ENCODE measurements around the gene MYZAP. TPM values are rescaled to one million over a fixed set of nuclear protein-coding genes. Genes with fewer than 3 reads are reported as not detected.

MYZAP gene
- total RNA-seq, 1 experiment from 2014 or later: 5.1 TPM

DNA sequence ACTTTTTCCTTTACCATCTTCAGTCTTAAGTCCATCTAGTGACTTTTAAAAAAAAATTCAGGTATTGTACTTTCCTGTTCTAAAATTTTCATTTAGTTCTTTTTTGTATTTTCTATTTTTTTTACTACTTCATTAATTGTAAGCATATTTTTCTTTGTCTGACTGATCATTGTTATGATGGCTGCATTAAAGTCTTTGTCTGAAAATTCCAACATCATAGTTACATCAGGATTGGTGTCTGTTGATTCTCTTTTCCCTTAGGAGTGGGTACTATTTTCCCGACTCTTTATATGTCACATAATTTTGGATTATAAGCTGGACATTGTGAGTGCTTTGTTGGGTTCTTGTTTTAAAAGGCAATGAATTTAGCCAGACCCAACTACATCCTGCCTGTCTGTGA is 79.9 kb downstream of the MYZAP start:
- CTCF ChIA-PET: no interaction called here
- H3K9me3 Mint-ChIP-seq (ENCODE audit: low read depth, unreplicated experiment): no peaks in the 10 kb centered on the region
- H3K36me3 Mint-ChIP-seq (ENCODE audit: insufficient read depth, unreplicated experiment): peaks cover 4% of the 10 kb centered on the region
- no peak overlapping the region for H3K27ac Mint-ChIP-seq (ENCODE audit: unreplicated experiment)
- TF ChIP-seq, protein P1, sequence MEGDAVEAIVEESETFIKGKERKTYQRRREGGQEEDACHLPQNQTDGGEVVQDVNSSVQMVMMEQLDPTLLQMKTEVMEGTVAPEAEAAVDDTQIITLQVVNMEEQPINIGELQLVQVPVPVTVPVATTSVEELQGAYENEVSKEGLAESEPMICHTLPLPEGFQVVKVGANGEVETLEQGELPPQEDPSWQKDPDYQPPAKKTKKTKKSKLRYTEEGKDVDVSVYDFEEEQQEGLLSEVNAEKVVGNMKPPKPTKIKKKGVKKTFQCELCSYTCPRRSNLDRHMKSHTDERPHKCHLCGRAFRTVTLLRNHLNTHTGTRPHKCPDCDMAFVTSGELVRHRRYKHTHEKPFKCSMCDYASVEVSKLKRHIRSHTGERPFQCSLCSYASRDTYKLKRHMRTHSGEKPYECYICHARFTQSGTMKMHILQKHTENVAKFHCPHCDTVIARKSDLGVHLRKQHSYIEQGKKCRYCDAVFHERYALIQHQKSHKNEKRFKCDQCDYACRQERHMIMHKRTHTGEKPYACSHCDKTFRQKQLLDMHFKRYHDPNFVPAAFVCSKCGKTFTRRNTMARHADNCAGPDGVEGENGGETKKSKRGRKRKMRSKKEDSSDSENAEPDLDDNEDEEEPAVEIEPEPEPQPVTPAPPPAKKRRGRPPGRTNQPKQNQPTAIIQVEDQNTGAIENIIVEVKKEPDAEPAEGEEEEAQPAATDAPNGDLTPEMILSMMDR (IDR thresholded peaks at IDR 0.05; ENCODE audit: unreplicated experiment): no peak
- no TSS peak for BruUV-seq (replicated peaks)
- H3K27me3 Mint-ChIP-seq (ENCODE audit: unreplicated experiment): no peaks in the 10 kb centered on the region
- intact Hi-C loops (cut with micrococcal nuclease; ENCODE audit: unreplicated experiment): no loop called here
- DNase-seq: no peak
- peaks cover 78% of the 10 kb centered on the region for H3K4me1 Mint-ChIP-seq (ENCODE audit: low read depth, unreplicated experiment)
- no peak overlapping the region for H3K4me3 Mint-ChIP-seq (ENCODE audit: low read depth, unreplicated experiment)

DNA sequence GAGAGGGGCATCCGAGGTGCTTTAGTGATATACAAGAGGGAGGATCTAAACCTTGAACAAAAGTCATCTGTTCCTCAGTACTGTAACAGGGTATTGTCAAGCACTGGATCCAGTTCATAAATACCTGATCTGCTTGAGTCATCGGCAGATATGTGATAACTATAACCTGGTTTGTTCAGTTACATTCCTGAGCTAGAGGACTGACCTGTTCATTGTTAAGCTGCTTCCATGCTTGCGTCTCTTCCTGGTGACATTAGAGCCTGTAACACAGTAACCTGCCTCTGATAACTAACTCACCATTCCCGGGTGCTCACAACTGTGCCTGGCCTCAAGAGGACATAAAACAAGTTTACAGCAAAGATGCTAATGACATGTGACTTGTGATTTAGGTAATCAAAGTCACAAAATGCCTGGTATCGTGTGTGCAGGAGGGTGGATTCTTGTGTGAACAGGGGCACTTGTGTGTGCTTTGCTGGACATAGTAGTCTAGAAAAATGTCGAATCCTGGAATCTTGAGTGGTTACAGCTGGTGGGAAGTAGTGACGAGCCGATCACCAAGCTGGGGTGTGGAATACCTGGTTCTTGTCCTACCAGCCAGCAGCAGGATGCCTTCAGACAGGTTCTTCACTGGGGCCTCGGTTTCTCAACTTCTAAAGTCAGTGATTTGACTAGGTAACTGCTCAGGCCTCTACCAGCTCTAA is 83.9 kb downstream of the MYZAP start:
- H3K4me3 Mint-ChIP-seq (ENCODE audit: low read depth, unreplicated experiment): peak overlapping the region; percentile 44
- intact Hi-C loops (cut with micrococcal nuclease; ENCODE audit: unreplicated experiment): loop anchor here (1.0 kb wide), 1 partner anchor 31 kb away; the partner anchor contains the start of gene POLR2M
- CTCF ChIA-PET: interaction anchor here (0.6 to 1.3 kb wide), 10 partner anchors 12 to 395 kb away, joined by 3 to 8 read pairs (median 3); partner anchors contain the start of gene POLR2M
- no peaks in the 10 kb centered on the region for H3K27me3 Mint-ChIP-seq (ENCODE audit: unreplicated experiment)
- TF ChIP-seq, protein P1 (IDR thresholded peaks at IDR 0.05; ENCODE audit: unreplicated experiment): no peak
- H3K9me3 Mint-ChIP-seq (ENCODE audit: low read depth, unreplicated experiment): peaks cover 3% of the 10 kb centered on the region
- peaks cover 4% of the 10 kb centered on the region for H3K36me3 Mint-ChIP-seq (ENCODE audit: insufficient read depth, unreplicated experiment)
- H3K4me1 Mint-ChIP-seq (ENCODE audit: low read depth, unreplicated experiment): peaks cover 69% of the 10 kb centered on the region
- BruUV-seq (replicated peaks): TSS peak; percentile 94
- peak; percentile 70 for DNase-seq
- peak overlapping the region; percentile 69 for H3K27ac Mint-ChIP-seq (ENCODE audit: unreplicated experiment)

DNA sequence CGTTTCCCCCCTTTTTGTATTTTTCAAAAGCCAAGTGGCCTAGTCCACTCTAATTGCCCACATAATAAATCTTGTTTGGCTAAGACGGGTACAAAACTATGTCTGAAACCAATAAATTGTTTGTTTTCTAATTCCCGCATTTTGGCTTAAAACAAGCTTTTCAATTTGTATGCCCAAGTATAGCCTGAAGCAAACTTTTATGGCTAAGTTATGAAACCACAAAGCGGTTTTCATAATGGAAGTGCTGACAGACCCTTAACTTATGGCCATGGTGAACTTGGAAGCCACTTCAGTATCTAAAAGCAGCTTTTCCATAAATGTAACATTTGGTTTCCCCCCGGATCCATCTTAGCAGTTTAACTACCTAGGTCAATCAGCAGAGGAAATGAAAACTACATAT is 84.9 kb downstream of the MYZAP start:
- no TSS peak for BruUV-seq (replicated peaks)
- CTCF ChIA-PET: no interaction called here
- no peak overlapping the region for H3K4me3 Mint-ChIP-seq (ENCODE audit: low read depth, unreplicated experiment)
- no peak for DNase-seq
- peaks cover 68% of the 10 kb centered on the region for H3K4me1 Mint-ChIP-seq (ENCODE audit: low read depth, unreplicated experiment)
- TF ChIP-seq, protein P1 (IDR thresholded peaks at IDR 0.05; ENCODE audit: unreplicated experiment): no peak
- H3K27ac Mint-ChIP-seq (ENCODE audit: unreplicated experiment): no peak overlapping the region
- H3K27me3 Mint-ChIP-seq (ENCODE audit: unreplicated experiment): no peaks in the 10 kb centered on the region
- intact Hi-C loops (cut with micrococcal nuclease; ENCODE audit: unreplicated experiment): no loop called here
- peaks cover 3% of the 10 kb centered on the region for H3K9me3 Mint-ChIP-seq (ENCODE audit: low read depth, unreplicated experiment)
- H3K36me3 Mint-ChIP-seq (ENCODE audit: insufficient read depth, unreplicated experiment): peaks cover 4% of the 10 kb centered on the region

DNA sequence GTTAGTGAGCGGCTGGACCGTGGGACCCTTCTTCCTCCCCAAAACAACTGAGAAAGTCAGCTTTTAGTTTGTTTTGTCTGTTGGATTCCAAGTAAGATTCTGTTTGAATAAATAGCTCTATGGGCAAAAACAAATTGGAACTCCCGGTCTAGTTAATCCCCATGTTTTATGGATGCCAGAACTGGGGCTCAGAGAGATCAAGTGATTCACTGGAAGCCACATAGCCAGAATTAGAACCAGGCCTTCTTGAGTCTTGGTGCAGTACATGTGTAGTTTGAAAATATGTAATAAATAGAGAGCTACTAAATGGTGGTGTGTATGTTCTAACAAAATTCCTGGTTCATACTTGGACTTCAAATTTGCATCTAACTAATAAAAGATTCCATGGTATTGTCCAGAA is 85.5 kb downstream of the MYZAP start:
- Mint-ChIP-seq H3K27ac (ENCODE audit: unreplicated experiment) (peak overlapping the region; percentile 37), H3K4me3 (ENCODE audit: low read depth, unreplicated experiment) (no peak overlapping the region), H3K36me3 (ENCODE audit: insufficient read depth, unreplicated experiment) (peaks cover 4% of the 10 kb centered on the region), H3K27me3 (ENCODE audit: unreplicated experiment) (no peaks in the 10 kb centered on the region), H3K4me1 (ENCODE audit: low read depth, unreplicated experiment) (peaks cover 61% of the 10 kb centered on the region), H3K9me3 (ENCODE audit: low read depth, unreplicated experiment) (peaks cover 3% of the 10 kb centered on the region)
- intact Hi-C loops (cut with micrococcal nuclease; ENCODE audit: unreplicated experiment): no loop called here
- TF ChIP-seq, protein P1 (IDR thresholded peaks at IDR 0.05; ENCODE audit: unreplicated experiment): no peak
- no peak for DNase-seq
- CTCF ChIA-PET: no interaction called here
- no TSS peak for BruUV-seq (replicated peaks)
